HL-60 (cell line): Measurements from ENCODE around the gene NLGN1.

Experiments used
- CTCF ChIP-seq: IDR thresholded peaks from one replicate; pipeline ENCODE4 v1.5.1; 2011; ENCODE audit warnings: low read length, control low read depth, inconsistent platforms; ENCODE audit not compliant: insufficient read depth
- GABPA ChIP-seq: IDR thresholded peaks from 2 replicates; pipeline ENCODE4 v1.6.1; 2012; ENCODE audit warnings: low read depth
- POLR2AphosphoS5 ChIP-seq: IDR thresholded peaks from 2 replicates; pipeline ENCODE4 v1.6.1; 2012; ENCODE audit warnings: low read depth
- REST ChIP-seq: IDR thresholded peaks from 2 replicates; pipeline ENCODE4 v1.6.1; 2012; ENCODE audit warnings: low read depth; ENCODE audit not compliant: insufficient replicate concordance
- SPI1 ChIP-seq: IDR thresholded peaks from 2 replicates; pipeline ENCODE4 v1.6.1; 2012; ENCODE audit warnings: low read depth, mild to moderate bottlenecking, borderline replicate concordance

- TF ChIP-seq CTCF, result no peak
- no peak for TF ChIP-seq GABPA
- no peak for TF ChIP-seq REST
- no peak for TF ChIP-seq POLR2AphosphoS5
- no peak for TF ChIP-seq SPI1
Observed at GRCh38 chr3:174242311-174243041, 844.9 kb downstream of the NLGN1 start.
